Esophagus squamous epithelium (tissue), 4 donors: ENCODE results near the gene PTGES.

Experiments
- POLR2A ChIP-seq, 4 donors: fragments of 450-650 bp; IDR thresholded peaks; one replicate each; pipeline ENCODE4 v1.6.1; 2017; ENCODE audit warnings: antibody characterized with exemption in 4 of 4, mild to moderate bottlenecking in 4 of 4, moderate library complexity in 3 of 4
- TF ChIP-seq, protein P1 (sequence below), 6 experiments: fragments of 450-650 bp in 4 of 6; fragments of 200-600 bp in 2 of 6; sonication (generic) in 2 of 6; IDR thresholded peaks; one replicate each; pipeline ENCODE4 v1.5.1; 2016 to 2019; ENCODE audit warnings: antibody characterized with exemption in 6 of 6, mild to moderate bottlenecking in 4 of 6, moderate library complexity in 4 of 6

DNA sequence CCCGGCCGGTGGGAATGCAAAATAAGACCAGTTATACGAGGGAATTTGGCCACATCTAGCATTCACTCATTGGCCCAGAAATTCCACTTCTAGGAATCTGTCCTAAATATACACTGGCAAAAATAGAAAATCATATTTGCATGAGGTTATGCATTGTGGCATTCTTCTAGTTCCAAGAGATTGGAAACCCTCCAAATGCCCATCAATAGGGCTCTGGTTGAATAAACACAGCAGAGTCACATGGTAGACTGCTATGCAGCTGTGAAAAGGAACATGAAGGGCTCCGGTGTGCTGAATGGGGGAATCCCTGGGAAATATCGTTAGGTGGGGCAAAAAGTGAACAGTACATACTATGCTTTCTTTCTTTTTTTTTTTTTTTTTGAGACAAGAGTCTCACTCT lies 36.8 kb downstream of the PTGES start:
- TF ChIP-seq POLR2A (IDR thresholded peaks at IDR 0.05): no peak
- TF ChIP-seq, protein P1, sequence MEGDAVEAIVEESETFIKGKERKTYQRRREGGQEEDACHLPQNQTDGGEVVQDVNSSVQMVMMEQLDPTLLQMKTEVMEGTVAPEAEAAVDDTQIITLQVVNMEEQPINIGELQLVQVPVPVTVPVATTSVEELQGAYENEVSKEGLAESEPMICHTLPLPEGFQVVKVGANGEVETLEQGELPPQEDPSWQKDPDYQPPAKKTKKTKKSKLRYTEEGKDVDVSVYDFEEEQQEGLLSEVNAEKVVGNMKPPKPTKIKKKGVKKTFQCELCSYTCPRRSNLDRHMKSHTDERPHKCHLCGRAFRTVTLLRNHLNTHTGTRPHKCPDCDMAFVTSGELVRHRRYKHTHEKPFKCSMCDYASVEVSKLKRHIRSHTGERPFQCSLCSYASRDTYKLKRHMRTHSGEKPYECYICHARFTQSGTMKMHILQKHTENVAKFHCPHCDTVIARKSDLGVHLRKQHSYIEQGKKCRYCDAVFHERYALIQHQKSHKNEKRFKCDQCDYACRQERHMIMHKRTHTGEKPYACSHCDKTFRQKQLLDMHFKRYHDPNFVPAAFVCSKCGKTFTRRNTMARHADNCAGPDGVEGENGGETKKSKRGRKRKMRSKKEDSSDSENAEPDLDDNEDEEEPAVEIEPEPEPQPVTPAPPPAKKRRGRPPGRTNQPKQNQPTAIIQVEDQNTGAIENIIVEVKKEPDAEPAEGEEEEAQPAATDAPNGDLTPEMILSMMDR (IDR thresholded peaks at IDR 0.05): no peak
